Measurements from ENCODE around the gene MAD2L1BP.

DNA sequence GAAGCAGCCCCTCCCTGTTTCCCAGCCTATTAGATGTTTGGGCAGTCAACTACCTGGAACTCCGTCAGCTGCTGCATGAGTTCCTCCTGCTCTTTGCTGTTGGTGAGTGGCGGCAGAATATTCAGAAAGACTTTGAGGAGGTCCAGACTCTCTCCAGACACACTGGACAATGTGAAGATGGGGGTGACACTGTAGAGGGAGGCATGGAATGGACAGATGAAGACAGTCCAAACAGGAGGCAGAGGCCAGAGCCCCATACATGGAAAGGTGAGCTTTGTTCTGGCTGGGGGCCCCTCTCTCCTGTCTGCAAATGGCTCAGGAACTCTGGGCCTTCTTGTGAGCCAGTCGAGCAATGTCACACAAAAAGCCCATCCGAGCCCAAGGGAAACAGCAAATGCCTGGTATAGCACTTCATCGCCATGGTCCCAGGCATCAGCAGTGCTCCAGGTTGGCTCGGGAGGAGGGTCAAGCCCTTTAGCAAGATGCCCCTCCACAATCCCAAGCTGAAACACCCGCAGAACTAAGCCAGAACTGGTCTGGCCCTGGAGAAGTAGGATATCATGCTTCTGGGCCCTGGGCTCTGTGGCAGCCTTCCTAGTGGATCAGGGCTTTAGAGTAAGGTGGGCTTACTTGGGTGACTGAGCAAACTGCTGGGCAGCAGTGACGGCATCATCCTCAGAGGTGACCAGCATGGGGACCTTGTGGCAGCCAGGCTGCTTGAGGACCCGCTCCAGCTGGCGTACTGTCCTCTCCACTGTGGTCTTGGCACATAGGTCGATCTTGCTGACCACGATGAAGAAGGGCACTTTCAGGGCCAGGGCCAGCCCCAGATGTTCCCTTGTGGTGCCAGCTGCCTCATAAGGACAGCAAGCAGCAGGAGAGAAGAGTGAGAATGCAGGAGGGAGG, 11.5 kb upstream of the MAD2L1BP start:
- TF ChIP-seq, protein P1, sequence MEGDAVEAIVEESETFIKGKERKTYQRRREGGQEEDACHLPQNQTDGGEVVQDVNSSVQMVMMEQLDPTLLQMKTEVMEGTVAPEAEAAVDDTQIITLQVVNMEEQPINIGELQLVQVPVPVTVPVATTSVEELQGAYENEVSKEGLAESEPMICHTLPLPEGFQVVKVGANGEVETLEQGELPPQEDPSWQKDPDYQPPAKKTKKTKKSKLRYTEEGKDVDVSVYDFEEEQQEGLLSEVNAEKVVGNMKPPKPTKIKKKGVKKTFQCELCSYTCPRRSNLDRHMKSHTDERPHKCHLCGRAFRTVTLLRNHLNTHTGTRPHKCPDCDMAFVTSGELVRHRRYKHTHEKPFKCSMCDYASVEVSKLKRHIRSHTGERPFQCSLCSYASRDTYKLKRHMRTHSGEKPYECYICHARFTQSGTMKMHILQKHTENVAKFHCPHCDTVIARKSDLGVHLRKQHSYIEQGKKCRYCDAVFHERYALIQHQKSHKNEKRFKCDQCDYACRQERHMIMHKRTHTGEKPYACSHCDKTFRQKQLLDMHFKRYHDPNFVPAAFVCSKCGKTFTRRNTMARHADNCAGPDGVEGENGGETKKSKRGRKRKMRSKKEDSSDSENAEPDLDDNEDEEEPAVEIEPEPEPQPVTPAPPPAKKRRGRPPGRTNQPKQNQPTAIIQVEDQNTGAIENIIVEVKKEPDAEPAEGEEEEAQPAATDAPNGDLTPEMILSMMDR (IDR thresholded peaks at IDR 0.05 in 2 of 3, conservative IDR thresholded peaks at IDR 0.05 in 1 of 3; ENCODE audit: borderline replicate concordance in 1 of 3, insufficient read depth in 1 of 3, low read depth in 2 of 3, low read length in 2 of 3): no peak
- no peak for TF ChIP-seq POLR2A (IDR thresholded peaks at IDR 0.05; ENCODE audit: borderline replicate concordance, extremely low read depth, insufficient read depth, insufficient read length)
- TF ChIP-seq EZH2phosphoT487 (IDR thresholded peaks at IDR 0.05; ENCODE audit: borderline replicate concordance): no peak
- no peak for TF ChIP-seq RAD21 (IDR thresholded peaks at IDR 0.05; ENCODE audit: low read depth)
